ENCODE results near the gene STX4. TPM values are rescaled to one million over a fixed set of nuclear protein-coding genes. Genes with fewer than 3 reads are reported as not detected.
A peak's percentile ranks its signal among the peaks of the same experiment; 100 is the strongest.

STX4 gene
- total RNA-seq, 2 donors from 2014 or later: 49.4 to 76.9 TPM

DNA sequence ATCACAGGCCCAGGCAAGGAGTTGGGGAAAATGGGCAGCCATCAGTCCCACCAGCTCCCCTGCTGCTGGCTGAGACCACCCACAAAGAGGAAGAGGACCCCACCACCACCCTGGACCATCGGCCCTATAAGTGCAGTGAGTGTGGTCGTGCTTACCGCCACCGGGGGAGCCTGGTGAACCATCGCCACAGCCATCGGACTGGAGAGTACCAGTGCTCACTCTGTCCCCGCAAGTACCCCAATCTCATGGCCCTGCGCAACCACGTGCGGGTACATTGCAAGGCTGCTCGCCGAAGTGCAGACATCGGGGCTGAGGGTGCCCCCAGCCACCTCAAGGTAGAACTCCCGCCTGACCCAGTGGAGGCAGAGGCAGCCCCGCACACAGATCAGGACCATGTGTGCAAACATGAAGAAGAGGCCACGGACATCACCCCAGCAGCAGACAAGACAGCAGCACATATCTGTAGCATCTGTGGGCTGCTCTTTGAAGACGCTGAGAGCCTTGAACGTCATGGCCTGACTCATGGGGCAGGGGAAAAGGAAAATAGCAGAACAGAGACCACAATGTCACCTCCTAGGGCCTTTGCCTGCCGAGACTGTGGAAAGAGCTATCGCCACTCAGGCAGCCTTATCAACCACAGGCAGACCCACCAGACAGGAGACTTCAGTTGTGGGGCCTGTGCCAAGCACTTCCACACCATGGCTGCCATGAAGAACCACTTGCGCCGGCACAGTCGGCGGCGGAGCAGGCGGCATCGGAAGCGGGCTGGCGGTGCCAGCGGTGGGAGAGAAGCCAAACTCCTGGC, 44.4 kb downstream of the STX4 start:
- Mint-ChIP-seq H3K4me3 (no peak overlapping the region), H3K9me3 (no peaks in the 10 kb centered on the region), H3K4me1 (peaks cover 8% of the 10 kb centered on the region), H3K27ac (peak overlapping the region; percentile 59), H3K27me3 (no peaks in the 10 kb centered on the region), H3K36me3 (ENCODE audit: low read depth) (peaks cover 77% of the 10 kb centered on the region)
- ATAC-seq (replicated peaks): no peak

DNA sequence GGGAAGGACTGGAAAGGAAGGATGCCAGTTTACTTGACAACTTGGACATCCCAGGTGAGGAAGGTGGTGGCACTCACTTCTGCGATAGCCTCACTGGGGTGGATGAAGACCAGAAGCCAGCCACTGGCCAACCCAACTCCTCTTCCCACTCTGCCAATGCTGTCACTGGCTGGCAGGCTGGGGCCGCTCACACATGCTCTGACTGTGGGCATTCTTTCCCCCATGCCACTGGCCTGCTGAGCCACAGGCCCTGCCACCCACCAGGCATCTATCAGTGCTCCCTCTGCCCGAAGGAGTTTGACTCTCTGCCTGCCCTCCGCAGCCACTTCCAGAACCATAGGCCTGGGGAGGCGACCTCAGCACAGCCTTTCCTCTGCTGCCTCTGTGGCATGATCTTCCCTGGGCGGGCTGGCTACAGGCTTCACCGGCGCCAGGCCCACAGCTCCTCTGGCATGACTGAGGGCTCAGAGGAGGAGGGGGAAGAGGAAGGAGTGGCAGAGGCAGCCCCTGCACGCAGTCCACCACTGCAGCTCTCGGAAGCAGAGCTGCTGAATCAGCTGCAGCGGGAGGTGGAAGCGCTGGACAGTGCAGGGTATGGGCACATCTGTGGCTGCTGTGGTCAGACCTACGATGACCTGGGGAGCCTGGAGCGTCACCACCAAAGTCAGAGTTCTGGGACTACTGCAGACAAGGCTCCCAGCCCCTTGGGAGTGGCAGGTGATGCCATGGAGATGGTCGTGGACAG, 45.4 kb downstream of the STX4 start:
- Mint-ChIP-seq H3K4me3 (no peak overlapping the region), H3K27me3 (no peaks in the 10 kb centered on the region), H3K9me3 (no peaks in the 10 kb centered on the region), H3K27ac (no peak overlapping the region), H3K4me1 (peaks cover 8% of the 10 kb centered on the region), H3K36me3 (ENCODE audit: low read depth) (peaks cover 81% of the 10 kb centered on the region)
- ATAC-seq (replicated peaks): no peak

GRCh38 chr16:31079342-31079944, 46.1 kb downstream of the STX4 start:
- Mint-ChIP-seq H3K4me1 (peaks cover 8% of the 10 kb centered on the region), H3K9me3 (no peaks in the 10 kb centered on the region), H3K36me3 (ENCODE audit: low read depth) (peaks cover 74% of the 10 kb centered on the region), H3K4me3 (no peak overlapping the region), H3K27ac (no peak overlapping the region), H3K27me3 (no peaks in the 10 kb centered on the region)
- no peak for ATAC-seq (replicated peaks)

GRCh38 chr16:31080035-31080629, 46.8 kb downstream of the STX4 start:
- no peak for ATAC-seq (replicated peaks)
- Mint-ChIP-seq H3K4me3 (no peak overlapping the region), H3K9me3 (no peaks in the 10 kb centered on the region), H3K27me3 (no peaks in the 10 kb centered on the region), H3K36me3 (ENCODE audit: low read depth) (peaks cover 68% of the 10 kb centered on the region), H3K27ac (no peak overlapping the region), H3K4me1 (peaks cover 1% of the 10 kb centered on the region)

GRCh38 chr16:31080756-31081419, 47.5 kb downstream of the STX4 start:
- Mint-ChIP-seq H3K27me3 (no peaks in the 10 kb centered on the region), H3K36me3 (ENCODE audit: low read depth) (peaks cover 68% of the 10 kb centered on the region), H3K9me3 (no peaks in the 10 kb centered on the region), H3K4me3 (no peak overlapping the region), H3K4me1 (no peaks in the 10 kb centered on the region), H3K27ac (no peak overlapping the region)
- ATAC-seq (replicated peaks): no peak

DNA sequence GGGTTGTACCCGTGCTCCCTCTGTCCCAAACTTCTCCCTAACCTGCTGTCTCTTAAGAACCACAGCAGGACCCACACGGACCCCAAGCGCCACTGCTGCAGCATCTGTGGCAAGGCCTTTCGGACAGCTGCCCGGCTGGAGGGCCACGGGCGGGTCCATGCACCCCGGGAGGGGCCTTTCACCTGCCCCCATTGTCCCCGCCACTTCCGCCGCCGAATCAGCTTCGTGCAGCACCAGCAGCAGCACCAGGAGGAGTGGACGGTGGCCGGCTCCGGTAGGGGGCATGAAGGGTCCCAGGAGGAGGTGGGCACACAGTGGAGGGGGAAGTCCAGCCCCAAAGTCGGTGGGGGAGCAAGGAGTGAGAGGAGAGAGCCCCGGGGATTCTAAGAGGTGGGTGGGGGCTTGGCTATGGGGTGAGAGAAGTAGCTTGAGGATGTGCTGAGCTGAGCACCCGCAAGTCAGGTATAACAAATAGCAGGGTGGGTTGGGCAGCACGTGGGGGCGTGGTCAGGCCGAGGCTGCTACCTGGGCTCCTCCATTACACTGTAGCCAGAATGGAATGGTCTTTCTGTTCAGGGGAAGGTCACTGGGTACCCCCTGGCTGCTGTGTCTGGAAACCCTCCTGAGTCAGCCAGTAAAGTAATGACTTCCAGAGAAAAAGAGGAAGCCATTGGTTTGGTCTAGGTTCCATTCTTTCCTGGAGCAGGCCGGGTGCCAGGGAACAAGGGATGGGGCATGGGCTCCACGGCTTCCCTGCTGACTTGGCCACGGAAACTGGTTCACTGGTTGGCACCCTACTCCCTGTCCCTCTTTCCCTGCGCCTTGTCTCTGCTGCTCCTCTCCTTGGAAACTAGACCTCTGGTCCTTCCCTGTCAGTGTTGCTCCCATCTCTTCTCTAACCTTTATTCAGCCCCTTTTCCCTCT, 48.3 kb downstream of the STX4 start:
- H3K36me3 Mint-ChIP-seq (ENCODE audit: low read depth): peaks cover 60% of the 10 kb centered on the region
- no peaks in the 10 kb centered on the region for H3K9me3 Mint-ChIP-seq
- H3K27ac Mint-ChIP-seq: peak overlapping the region; percentile 56
- no peaks in the 10 kb centered on the region for H3K4me1 Mint-ChIP-seq
- no peak overlapping the region for H3K4me3 Mint-ChIP-seq
- H3K27me3 Mint-ChIP-seq: no peaks in the 10 kb centered on the region
- ATAC-seq (replicated peaks): no peak

DNA sequence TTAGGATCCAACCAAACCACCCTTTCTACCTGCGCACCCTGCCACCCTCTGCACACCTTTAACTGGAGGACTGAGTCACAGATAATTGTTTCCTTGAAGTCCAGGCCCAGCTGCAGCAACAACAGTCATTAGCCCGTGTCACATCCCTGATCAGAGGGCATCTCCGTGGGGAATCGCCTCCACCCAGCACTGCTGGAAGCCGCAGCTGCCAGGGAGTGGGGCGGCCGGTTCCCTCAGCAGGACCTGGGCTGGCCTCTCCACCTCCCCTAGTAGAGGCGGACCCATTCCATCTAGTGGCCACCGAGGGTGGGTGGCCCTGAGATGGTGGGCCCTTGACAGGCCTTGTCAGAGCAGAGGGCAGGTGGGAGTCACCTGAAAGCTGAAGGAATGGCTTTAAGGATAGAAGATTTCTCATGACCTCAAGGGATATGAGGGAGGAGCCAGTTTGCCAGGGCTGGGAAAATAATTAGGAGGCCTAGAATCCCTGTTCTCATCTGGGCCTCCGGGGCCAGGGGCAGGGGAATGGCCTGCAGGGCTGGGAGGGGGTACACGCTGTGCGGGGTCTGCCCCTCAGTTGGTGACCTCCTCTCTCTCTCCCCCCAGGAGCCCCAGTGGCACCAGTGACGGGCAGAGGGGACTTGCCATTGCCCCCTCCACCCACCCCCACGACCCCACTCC, 49.1 kb downstream of the STX4 start:
- Mint-ChIP-seq H3K27ac (peak overlapping the region; percentile 56), H3K27me3 (no peaks in the 10 kb centered on the region), H3K4me1 (no peaks in the 10 kb centered on the region), H3K4me3 (no peak overlapping the region), H3K36me3 (ENCODE audit: low read depth) (peaks cover 52% of the 10 kb centered on the region), H3K9me3 (no peaks in the 10 kb centered on the region)
- ATAC-seq (replicated peaks): no peak

- Mint-ChIP-seq H3K4me3 (no peak overlapping the region), H3K9me3 (no peaks in the 10 kb centered on the region), H3K27me3 (no peaks in the 10 kb centered on the region), H3K36me3 (ENCODE audit: low read depth) (peaks cover 46% of the 10 kb centered on the region), H3K27ac (no peak overlapping the region), H3K4me1 (no peaks in the 10 kb centered on the region)
- ATAC-seq (replicated peaks): no peak
Measured at GRCh38 chr16:31083081-31083480, 49.7 kb downstream of the STX4 start.

GRCh38 chr16:31083556-31083955, 50.2 kb downstream of the STX4 start:
- no peak overlapping the region for H3K4me3 Mint-ChIP-seq
- H3K4me1 Mint-ChIP-seq: no peaks in the 10 kb centered on the region
- no peaks in the 10 kb centered on the region for H3K27me3 Mint-ChIP-seq
- H3K36me3 Mint-ChIP-seq (ENCODE audit: low read depth): peaks cover 41% of the 10 kb centered on the region
- no peak for ATAC-seq (replicated peaks)
- no peaks in the 10 kb centered on the region for H3K9me3 Mint-ChIP-seq
- H3K27ac Mint-ChIP-seq: no peak overlapping the region

GRCh38 chr16:31083981-31084380, 50.6 kb downstream of the STX4 start:
- no peaks in the 10 kb centered on the region for H3K9me3 Mint-ChIP-seq
- H3K36me3 Mint-ChIP-seq (ENCODE audit: low read depth): peaks cover 39% of the 10 kb centered on the region
- no peaks in the 10 kb centered on the region for H3K4me1 Mint-ChIP-seq
- no peak overlapping the region for H3K4me3 Mint-ChIP-seq
- no peaks in the 10 kb centered on the region for H3K27me3 Mint-ChIP-seq
- no peak overlapping the region for H3K27ac Mint-ChIP-seq
- ATAC-seq (replicated peaks): no peak

DNA sequence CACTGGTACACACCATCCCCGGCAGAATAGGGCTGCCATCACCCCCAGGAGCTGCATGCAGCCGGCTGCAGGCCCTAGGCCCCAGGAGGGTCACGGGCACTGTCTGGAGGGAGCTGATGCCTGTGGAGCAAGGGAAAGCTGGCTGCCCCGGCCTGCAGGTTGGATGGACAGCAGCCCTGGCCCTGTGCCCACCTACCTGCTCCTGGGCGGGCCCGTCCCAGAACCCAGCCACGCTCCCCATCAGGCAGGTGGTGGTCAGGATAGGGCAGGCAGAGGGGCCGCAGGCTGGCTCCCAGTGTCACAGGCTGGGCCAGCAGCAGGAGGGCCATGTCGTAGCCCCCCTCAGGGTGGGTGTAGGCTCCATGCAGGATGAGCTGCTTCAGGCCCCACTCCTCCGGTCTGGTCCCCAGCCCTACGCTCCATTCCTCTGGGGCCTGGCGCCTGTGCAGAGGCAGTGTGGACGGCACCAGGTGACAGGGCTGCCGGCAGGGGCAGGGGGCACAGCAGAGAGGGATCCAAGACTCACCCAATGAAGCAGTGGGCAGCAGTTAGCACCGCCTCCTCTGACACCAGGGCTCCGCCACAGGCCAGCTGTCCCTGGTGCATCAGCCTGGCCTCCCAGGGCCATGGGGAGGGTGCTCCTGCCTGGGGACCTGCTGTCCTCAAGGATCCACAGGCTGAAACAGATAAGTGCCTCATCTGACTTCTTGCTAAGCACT, 51.4 kb downstream of the STX4 start:
- H3K27me3 Mint-ChIP-seq: no peaks in the 10 kb centered on the region
- ATAC-seq (replicated peaks): peak; percentile 6
- H3K9me3 Mint-ChIP-seq: no peaks in the 10 kb centered on the region
- no peak overlapping the region for H3K4me3 Mint-ChIP-seq
- H3K27ac Mint-ChIP-seq: no peak overlapping the region
- peaks cover 39% of the 10 kb centered on the region for H3K36me3 Mint-ChIP-seq (ENCODE audit: low read depth)
- H3K4me1 Mint-ChIP-seq: no peaks in the 10 kb centered on the region

DNA sequence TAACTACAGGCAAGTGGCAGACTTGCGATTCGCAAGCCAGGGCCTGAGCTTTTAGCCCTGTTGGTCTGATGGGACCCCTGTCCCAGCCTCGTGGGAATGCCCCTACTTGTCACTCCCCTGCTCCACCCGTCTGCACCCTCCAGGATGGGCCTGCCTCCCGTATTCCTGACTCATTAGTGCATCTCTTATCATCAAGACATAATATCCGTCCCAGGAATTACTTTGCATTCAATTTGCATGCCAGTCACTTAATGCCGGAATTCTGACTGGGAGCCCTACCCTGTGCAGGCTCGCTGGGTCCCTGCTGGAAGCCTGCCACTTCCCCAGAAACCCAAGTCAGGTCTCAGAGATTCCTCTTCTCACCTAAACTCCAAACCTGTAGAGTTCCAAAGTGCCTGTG, 52.1 kb downstream of the STX4 start:
- Mint-ChIP-seq H3K36me3 (ENCODE audit: low read depth) (peaks cover 37% of the 10 kb centered on the region), H3K4me3 (no peak overlapping the region)
- no peak for ATAC-seq (replicated peaks)

More for the DNA sequence above, 52.1 kb downstream of the STX4 start:
- Mint-ChIP-seq H3K9me3 (no peaks in the 10 kb centered on the region), H3K27me3 (no peaks in the 10 kb centered on the region), H3K4me1 (no peaks in the 10 kb centered on the region), H3K27ac (peak overlapping the region; percentile 48)

Data from activated T-helper 17 cell treated with anti-CD3 and anti-CD28 coated beads, Interleukin-2, amount 50 U/mL, for 72 hours (primary cell).